Dedifferentiated amniotic fluid mesenchymal stem cell (primary cell): ENCODE measurements around the gene RAB11FIP5.
A peak's percentile ranks its signal among the peaks of the same experiment; 100 is the strongest.
"Not testable (repeated sequence)": the region's sequence is repeated elsewhere in the genome, so short reads cannot be mapped to it uniquely, and the experiment has no call there.

Source experiments
- DNase-seq: peaks from one replicate; pipeline ENCODE4 v3.0.0-alpha.2; 2016; ENCODE audit errors: extremely low spot score

Gene RAB11FIP5, protein sequence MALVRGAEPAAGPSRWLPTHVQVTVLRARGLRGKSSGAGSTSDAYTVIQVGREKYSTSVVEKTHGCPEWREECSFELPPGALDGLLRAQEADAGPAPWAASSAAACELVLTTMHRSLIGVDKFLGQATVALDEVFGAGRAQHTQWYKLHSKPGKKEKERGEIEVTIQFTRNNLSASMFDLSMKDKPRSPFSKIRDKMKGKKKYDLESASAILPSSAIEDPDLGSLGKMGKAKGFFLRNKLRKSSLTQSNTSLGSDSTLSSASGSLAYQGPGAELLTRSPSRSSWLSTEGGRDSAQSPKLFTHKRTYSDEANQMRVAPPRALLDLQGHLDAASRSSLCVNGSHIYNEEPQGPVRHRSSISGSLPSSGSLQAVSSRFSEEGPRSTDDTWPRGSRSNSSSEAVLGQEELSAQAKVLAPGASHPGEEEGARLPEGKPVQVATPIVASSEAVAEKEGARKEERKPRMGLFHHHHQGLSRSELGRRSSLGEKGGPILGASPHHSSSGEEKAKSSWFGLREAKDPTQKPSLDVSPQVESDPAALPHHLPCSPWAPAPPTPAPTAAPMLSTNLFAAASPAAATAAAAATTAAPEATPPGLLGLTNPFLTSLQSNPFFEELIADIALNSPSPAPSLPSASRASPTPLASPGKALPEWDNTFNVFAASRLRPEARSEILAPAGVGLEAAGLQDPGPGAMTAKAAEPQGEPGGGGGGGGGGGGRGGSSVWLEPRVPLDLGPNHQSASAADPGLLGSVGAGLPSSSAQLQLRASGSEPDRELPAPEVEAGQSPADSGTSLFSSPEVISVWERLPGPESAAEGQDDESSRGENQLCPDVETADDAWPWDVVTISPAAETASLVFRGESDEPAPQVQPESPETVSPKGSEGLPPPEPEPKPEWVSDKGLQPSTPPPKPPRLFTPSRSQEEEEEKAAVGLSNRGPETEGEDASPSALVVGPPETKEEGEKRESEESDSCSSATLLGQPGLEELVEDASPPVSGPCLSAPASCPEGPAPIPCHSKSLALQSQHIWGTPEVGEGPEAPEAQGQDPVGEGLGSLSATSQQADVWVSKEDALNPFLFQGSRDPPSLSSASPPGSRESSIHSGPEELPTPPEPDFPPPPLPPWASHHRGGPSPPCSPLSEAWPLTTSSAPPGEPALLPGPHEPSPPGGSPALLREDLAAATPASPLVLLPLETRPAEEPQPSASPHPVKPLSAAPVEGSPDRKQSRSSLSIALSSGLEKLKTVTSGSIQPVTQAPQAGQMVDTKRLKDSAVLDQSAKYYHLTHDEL (N-terminal part only)

DNA sequence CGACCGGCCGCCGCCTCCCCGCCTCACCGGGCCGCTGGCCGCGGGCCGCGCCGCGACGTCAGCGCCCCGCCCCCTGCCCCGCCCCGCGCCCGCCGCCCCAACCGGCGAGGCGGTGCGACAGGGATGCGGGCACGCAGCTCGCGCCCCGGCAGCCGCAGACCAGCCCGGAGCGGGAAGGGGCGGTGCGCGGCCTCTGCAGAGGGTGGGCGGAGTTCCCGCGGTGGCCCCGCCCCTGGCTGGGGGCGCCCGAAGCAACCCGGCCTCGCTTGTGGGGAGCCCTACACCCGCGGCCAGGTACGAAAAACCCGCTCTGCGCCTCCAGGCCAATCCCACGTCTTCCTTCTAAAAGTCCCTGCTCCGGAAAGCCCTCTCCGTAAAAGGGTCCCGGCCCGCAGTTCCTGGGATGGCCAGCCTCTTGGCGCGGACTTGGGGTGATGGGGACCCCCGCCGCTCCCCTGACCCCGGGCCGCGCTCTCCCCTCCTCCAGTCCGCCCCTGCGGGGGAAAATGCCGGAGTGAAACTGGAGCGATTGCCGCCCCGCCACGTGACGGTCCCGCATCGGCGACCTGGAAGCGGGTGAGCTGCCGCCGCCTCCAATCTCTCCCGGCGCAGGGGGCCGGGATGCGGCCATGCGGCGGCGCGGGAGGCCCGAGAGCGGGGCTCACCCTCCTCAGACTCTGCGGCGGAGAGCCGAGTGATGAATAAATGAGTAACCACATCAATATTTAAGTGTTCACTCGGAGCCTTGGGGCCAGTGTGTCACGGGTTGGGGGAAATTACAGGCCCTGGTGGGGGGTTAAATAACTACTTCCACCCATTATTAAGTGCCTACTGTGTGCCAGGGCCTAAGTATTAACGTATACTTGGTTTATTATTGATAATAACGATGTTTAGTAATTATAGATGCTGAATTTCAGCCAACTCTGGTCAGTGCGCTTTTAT, at the start of gene RAB11FIP5:
Gene RAB11FIP5 (minus strand): TSS at position 36 of the 942 bp plus-strand sequence. CDS start 171 bp downstream, outside the sequence.
- peak; percentile 76 for DNase-seq

DNA sequence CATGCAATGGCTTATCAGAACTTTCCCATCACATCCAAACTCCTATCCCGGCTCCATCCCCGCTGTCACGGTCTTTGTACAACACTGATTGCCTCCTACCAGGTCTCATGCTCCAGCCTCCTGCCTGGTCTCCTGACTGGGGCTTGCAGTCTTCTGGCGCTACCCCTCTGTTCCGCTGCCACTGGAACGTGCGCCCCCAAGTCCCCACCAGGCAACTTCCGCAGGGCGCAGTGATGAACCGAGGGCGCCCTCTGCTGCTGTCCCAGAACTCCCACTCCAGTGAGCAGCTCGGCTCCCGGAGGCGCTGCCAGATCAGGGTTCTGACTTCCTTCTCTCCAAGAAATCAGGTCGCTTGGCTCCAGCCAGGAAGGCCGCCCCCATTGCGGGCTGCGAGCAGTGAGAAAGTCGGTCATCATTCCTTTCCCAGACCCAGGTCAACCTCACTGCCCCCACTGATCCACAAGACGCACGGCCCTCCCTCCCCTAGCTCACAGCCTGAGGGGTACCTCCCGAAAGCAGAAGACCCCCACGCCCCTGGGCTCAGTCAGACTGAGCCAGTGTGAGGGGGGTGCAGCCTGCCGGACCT, 43.9 kb upstream of the RAB11FIP5 start:
- DNase-seq, result peak; percentile 42

DNA sequence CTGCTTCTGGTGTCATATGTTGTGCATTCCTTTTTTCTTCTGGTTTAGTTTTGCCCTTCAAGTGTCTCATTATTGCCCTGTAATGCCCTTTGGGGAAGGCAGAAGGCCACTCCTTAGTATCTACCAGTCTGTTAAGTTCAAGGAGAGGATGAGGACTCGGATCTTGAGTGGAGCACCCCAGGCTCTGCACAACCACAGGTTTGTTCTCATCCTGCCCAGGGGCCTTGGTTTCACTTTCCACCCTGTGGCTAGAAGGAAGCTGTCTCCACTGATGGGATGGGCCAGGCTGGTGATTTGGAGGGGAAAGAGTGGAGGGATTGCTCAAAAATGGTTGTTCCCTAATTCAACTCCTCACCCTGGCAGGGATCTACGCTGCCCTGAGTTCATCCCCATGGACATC, 30.2 kb upstream of the RAB11FIP5 start:
- DNase-seq, result no peak

DNA sequence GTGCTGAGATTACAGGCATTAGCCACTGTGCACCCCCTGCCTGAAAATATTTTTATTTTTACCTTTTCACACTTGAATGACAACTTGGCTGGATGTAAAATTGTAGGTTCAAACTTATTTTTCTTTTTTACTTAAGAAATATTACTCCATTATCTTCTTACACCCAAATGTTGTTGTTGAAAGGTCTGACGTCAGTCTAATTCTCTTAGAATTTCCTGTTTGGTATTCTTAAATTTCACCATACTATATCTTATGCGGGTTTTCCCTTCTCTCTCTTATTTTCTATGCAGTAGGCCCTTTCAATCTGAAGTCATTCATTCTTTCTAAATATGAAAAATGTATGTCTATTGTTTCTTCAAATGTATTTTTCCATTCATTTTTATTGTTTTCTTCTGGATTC, 29.1 kb upstream of the RAB11FIP5 start:
- no peak for DNase-seq

DNA sequence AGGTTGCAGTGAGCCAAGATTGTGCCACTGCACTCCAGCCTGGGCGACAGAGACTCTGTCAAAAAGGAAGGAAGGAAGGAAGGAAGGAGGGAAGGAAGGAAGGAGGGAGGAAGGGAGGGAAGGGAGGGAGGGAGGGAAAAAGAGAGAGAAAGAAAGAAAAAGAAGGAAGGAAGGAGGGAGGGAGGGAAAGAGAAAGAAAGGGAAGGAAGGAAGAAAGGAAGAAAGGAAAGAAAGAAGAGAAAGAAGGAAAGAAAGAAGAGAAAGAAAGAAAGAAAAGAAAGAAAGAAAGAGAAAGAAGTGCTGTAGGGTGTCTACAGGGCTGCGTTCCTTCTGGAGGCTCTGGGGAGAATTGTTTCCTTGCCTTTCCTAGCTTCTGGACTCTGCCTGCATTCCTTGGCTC, 22.5 kb upstream of the RAB11FIP5 start:
- DNase-seq, result no peak

DNA sequence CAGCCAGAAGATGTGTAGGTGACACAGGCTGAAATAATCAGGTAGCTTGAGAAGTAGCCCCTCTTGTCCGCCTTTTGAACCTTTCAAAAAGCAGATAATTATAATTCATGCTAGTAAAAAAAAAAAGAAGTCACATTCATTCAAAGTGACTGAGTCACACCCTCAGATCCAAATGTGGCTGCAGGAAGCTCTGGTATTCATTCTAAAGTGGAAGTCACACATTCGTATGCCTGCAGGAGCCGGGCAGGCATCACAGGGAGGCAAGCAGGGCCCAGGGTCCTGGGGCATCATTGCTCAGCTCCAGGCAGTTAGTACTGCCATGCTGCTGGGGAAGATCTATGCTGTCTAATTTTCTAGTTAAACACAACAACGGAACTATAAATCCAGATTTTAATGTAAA, 21.7 kb upstream of the RAB11FIP5 start:
- no peak for DNase-seq

DNA sequence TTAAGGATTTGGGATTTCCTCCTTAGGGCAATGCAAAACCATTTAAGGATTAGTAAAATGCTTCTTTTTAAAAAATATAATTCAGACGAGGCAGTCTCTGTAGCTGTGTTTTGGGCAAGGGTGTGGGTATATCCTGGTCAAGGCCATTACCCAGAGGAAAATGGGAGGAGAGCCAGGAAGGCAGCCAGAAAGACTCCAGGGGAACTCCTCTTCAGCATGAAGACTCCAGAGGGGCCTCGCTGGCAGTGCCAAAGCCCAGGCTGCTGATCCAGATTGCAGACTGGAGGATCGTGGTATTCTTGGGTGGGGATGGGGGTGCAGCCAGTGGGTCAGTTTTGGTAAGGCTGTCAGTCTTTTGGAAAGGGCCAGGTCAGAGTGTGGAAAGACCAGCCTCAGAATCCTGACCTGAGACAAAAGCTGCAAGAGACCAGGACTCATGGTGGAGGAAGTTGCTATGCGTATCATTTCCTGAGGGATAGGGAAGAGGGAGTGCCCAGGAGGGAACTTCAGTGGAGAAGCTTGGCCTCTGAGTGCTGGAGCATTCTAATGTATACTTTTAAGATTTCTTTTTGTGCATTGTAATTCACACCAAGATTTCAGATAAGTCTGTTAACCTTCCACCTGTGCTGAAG, 20.9 kb upstream of the RAB11FIP5 start:
- DNase-seq, result no peak

DNA sequence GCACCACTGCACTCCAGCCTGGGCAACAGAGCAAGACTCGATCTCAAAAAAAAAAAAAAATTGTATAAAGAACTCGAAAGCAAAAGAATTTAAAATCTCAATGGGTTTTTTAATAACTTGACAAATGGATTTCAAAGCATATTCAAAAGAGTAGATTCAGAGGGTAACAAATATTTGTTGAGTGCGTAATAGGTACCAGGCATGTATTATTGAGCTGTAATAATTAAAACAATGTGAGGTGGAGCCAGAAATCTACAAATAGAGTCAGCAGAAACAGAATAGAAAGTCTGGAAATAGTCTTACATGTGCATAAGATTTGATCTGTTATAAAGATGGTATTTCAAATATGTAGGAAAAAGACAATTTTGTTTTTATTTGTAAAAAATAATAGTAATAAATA, 19.1 kb upstream of the RAB11FIP5 start:
- no peak for DNase-seq

DNA sequence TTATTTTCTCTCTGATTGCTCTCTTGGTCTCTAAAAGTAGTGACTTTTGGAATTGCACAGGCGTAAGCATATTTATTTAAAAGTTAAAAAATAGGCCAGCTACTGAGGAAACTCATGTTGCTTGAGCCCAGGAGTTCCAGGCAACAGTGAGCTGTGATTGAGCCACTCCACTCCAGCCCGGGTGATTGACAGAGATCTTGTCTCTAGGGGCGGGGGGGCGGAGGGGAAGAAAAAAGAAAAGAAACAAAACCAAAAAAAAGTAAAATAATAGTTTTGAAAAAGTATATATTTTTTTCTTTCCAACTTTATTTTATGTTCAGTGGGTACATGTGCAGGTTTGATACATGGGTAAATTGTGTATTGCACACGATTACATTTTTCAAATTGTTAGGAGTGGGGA, 18.0 kb upstream of the RAB11FIP5 start:
- DNase-seq, result no peak

DNA sequence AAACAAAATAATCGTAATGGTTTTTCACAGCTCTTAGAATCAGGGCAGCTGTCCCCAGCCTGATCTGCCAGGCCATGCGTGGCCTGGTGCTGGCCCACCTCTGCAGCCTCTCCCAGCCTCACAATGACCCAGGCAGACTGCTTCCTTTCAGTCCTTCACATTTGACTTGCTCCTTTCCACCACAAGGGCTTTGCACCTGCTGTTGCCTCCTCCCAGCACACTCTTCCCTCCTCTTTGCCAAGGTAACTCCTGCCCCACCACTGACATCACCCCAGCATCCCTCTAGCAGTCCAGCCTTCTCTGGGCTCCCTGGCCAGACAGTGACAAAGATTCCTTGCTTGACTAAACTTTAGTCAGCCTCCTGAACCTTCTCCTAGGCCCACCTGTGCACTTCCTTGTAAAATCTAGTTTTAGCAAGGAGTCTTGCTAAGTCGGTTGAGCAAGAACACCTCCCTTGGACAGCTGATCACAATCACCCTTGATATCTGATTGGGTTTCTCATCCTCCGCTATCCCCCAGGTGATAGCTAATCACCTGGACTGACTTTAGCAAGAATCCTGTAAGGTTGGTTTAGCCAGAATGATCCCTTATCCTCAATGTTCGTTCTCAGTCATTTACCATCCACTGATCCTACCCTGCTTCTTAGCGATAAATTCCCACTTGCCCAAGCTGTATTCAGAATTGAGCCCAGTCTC, 16.2 kb upstream of the RAB11FIP5 start:
- DNase-seq, result no peak

DNA sequence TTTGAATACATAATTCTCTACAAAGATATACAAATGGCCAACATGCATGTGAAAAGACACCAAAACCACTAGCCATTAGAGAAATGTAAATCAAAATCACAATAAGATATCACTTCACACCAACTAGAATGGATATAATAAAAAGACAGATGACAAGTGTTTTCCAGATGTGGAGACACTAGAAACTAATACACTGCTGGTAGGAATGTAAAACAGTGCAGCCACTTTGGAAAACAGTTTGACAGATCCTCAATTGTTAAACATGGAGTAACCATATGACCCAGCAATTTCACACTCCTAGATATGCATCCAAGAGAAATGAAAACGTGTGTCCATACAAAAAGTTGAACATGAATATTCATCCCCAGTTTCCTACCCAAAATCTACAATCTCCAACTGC, 9.8 kb upstream of the RAB11FIP5 start:
- no peak for DNase-seq

DNA sequence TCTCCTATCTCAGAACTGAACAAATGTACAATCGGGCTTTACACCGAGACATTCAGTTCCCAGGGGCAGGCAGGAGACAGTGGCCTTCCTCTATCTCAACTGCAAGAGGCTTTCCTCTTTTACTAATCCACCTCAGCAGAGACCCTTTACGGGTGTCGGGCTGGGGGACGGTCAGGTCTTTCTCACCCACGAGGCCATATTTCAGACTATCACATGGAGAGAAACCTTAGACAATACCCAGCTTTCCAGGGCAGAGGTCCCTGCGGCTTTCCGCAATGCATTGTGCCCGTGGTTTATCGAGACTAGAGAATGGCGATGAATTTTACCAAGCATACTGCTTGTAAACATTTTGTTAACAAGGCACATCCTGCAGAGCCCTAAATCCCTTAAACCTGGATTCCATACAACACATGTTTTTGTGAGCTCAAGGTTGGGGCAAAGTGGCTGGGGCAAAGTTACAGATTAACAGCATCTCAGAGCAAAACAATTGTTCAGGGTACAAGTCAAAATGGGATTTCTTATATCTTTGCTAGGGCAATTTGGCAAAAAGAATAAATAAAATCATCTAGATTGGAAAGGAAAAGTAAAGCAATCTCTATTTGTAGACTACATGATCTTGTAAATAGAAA, 7.0 kb upstream of the RAB11FIP5 start:
- not testable (repeated sequence) for DNase-seq

DNA sequence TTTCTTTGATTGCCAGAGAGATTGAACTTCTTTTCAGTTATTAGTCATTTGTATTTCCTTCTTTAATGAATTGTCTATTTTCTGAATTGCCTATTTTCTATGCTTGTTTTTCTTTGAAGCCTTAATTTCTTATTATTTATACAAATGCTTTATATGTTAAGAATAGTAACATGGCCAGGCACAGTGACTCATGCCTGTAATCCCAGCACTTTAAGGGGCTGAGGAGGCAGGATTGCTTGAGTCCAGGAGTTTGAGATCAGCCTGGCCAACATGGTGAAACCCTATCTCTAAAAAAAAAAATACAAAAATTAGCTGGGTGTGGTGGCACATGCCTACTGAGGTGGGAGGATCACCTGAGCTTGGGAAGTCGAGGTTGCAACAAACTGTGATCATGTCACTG, 4.7 kb upstream of the RAB11FIP5 start:
- DNase-seq, result no peak

DNA sequence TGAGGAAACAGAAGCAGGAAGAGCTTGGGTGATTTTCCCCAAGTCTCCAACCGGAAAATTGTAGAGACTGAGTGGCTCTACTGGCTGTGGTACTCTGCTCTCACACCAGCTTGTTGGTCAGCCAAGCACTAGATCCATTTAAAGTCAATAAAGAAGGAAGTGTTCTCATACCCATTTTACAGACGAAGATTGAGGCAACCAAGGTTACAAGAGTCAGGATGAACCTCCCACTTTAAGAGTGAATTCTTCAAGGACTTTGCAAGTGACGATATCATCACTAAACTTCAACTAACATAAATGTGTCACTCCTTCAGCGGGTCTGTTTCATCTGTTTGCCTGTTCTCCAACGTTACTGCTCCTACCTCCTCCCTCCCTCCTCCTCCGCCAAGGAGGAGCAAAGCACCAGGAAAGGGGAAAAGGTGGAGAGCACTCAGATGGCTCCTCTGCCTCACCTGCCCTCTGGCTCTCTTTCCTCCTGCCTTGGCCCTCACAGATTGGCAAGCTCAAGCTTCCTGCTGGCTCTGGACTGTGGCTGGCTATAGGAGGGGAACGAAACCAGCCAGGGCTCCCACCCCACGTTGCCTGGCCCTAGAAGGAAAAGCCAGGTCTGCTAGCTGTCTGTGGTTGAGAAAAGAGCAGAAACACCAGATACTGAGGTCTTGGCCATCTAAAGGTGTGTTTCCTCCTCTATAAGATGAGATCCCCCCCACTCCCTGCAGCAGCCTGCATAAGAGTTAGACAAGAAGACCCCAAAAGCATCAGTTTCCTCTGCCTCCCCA, 3.6 kb upstream of the RAB11FIP5 start:
- no peak for DNase-seq

DNA sequence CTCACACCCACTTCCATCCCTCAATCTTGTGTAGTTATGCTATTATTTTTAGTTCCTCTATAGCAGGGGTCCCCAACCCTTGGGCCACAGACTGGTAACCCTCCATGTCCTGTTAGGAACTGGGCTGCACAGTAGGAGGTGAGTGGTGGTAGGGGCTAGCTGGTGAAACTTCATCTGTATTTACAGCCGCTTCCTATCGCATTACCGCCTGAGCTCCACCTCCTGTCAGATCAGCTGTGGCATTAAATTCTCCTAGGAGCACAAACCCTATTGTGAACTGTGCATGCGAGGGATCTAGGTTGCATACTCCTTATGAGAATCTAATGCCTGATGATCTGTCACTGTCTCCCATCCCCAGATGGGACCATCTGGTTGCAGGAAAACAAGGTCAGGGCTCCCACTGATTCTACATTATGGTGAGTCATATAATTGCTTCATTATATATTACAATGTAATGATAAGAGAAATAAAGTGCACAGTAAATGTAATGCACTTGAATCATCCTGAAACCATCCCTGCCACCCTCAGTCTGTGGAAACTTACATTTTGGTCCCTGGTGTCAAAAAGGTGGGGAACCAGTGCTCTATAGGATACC, 1.6 kb upstream of the RAB11FIP5 start:
- DNase-seq, result no peak

DNA sequence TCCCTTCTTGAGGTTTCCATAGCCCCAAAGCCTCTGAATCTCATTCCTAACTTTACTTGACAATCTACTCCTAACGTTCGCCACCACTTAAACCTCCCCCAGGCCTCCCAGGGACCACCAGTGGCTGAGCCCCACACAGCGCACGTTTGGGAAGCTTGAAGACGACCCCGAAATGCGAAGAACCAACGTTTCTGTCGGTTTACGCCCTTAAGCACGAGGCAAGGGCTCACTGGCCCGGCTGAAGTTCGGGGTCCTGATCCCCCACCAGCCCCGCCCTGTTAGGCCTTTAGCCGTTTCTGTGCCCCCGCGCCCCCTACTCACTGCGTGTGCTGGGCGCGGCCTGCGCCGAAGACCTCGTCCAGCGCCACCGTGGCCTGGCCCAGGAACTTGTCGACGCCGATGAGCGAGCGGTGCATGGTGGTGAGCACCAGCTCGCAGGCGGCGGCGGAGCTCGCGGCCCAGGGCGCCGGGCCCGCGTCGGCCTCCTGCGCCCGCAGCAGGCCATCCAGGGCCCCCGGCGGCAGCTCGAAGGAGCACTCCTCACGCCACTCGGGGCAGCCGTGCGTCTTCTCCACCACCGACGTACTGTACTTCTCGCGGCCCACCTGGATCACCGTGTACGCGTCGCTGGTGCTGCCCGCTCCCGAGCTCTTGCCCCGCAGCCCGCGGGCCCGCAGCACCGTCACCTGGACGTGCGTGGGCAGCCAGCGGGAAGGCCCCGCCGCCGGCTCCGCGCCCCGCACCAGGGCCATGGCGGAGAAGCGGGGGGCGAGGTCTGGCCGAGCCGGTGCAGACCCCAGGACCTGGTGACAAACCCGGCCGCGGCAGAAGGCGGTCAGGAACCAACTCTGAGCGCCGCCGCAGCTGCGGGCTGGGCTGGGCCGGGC, 479 bp downstream of the RAB11FIP5 start:
- DNase-seq, result no peak
